H9 (cell line): ENCODE data around the gene SPINT2. TPM values are rescaled to one million over a fixed set of nuclear protein-coding genes. Genes with fewer than 3 reads are reported as not detected.

Experiments used
- DNase-seq: peaks from one replicate; pipeline ENCODE4 v3.0.0-alpha.2; 2017
- H2AFZ ChIP-seq: one replicate; pipeline ENCODE4 v1.6.1; 2013; ENCODE audit warnings: mild to moderate bottlenecking, low read length, control low read depth, moderate library complexity
- H2AK5ac ChIP-seq: 2 replicates; pipeline ENCODE4 v1.6.1; 2013; ENCODE audit warnings: low read length, control low read depth, mixed read lengths; ENCODE audit not compliant: insufficient read length
- H2BK120ac ChIP-seq: one replicate; pipeline ENCODE4 v1.6.1; 2013; ENCODE audit warnings: low read depth, mild to moderate bottlenecking, low read length, control low read depth, inconsistent platforms; ENCODE audit not compliant: poor library complexity, severe bottlenecking
- H2BK12ac ChIP-seq: 2 replicates; pipeline ENCODE4 v1.6.1; 2013; ENCODE audit warnings: low read length, control low read depth, mixed read lengths, low read depth; ENCODE audit not compliant: insufficient read length
- H2BK15ac ChIP-seq: 2 replicates; pipeline ENCODE4 v1.6.1; 2013; ENCODE audit warnings: low read depth, low read length, control low read depth
- H2BK20ac ChIP-seq: one replicate; pipeline ENCODE4 v1.6.1; 2013; ENCODE audit warnings: low read depth, mild to moderate bottlenecking, low read length, control low read depth, inconsistent platforms; ENCODE audit not compliant: poor library complexity, severe bottlenecking
- H2BK5ac ChIP-seq: 2 replicates; pipeline ENCODE4 v1.6.1; 2013; ENCODE audit warnings: low read length, control low read depth, mixed read lengths; ENCODE audit not compliant: insufficient read length
- H3K14ac ChIP-seq: 2 replicates; pipeline ENCODE4 v1.6.1; 2013; ENCODE audit warnings: low read length, control low read depth; ENCODE audit not compliant: insufficient read depth
- H3K18ac ChIP-seq: 2 replicates; pipeline ENCODE4 v1.6.1; 2013; ENCODE audit warnings: low read depth, mild to moderate bottlenecking, mixed read lengths, low read length, control low read depth; ENCODE audit not compliant: insufficient read length
- H3K23ac ChIP-seq: 2 replicates; pipeline ENCODE4 v1.6.1; 2013; ENCODE audit warnings: low read length, control low read depth, mixed read lengths, low read depth; ENCODE audit not compliant: insufficient read length
- H3K23me2 ChIP-seq: 2 replicates; pipeline ENCODE4 v1.6.1; 2013; ENCODE audit warnings: low read depth, mild to moderate bottlenecking, mixed read lengths, low read length, control low read depth; ENCODE audit not compliant: insufficient read length, poor library complexity, severe bottlenecking
- H3K27ac ChIP-seq: 2 replicates; pipeline ENCODE4 v1.5.1; 2013; ENCODE audit warnings: low read length, control low read depth, mixed read lengths, low read depth; ENCODE audit not compliant: insufficient read length
- H3K27me3 ChIP-seq: 2 replicates; pipeline ENCODE4 v1.6.1; 2013; ENCODE audit warnings: low read length, control low read depth, inconsistent platforms; ENCODE audit not compliant: insufficient read depth
- H3K4ac ChIP-seq: 2 replicates; pipeline ENCODE4 v1.6.1; 2013; ENCODE audit warnings: low read depth, mild to moderate bottlenecking, control low read depth, inconsistent platforms, low read length, moderate library complexity
- H3K4me1 ChIP-seq: 2 replicates; pipeline ENCODE4 v1.6.1; 2013; ENCODE audit warnings: low read length, control low read depth, inconsistent platforms; ENCODE audit not compliant: insufficient read depth
- H3K4me2 ChIP-seq: 2 replicates; pipeline ENCODE4 v1.6.1; 2013; ENCODE audit warnings: low read length, control low read depth, mixed read lengths; ENCODE audit not compliant: insufficient read length, insufficient read depth
- H3K56ac ChIP-seq: 2 replicates; pipeline ENCODE4 v1.6.1; 2013; ENCODE audit warnings: low read depth, mild to moderate bottlenecking, mixed read lengths, low read length, control low read depth; ENCODE audit not compliant: insufficient read length
- H3K79me1 ChIP-seq: 2 replicates; pipeline ENCODE4 v1.6.1; 2013; ENCODE audit warnings: low read depth, mild to moderate bottlenecking, moderate library complexity, low read length, control low read depth, inconsistent platforms; ENCODE audit not compliant: insufficient read depth, poor library complexity, severe bottlenecking
- H3K79me2 ChIP-seq: 2 replicates; pipeline ENCODE4 v1.6.1; 2013; ENCODE audit warnings: low read length, control low read depth, inconsistent platforms; ENCODE audit not compliant: insufficient read depth
- H3K9ac ChIP-seq: 2 replicates; pipeline ENCODE4 v1.6.1; 2013; ENCODE audit warnings: low read length, control low read depth, mixed read lengths; ENCODE audit not compliant: insufficient read length; ENCODE audit errors: extremely low read depth
- H3K9me3 ChIP-seq: one replicate; pipeline ENCODE4 v1.6.1; 2013; ENCODE audit warnings: low read depth, low read length, inconsistent platforms; ENCODE audit not compliant: control insufficient read depth
- H3T11ph ChIP-seq: one replicate; pipeline ENCODE4 v1.6.1; 2013; ENCODE audit warnings: mild to moderate bottlenecking, low read length, control low read depth, inconsistent platforms
- H4K20me1 ChIP-seq: one replicate; pipeline ENCODE4 v1.6.1; 2013; ENCODE audit not compliant: control insufficient read depth, insufficient read length, insufficient read depth
- H4K5ac ChIP-seq: 2 replicates; pipeline ENCODE4 v1.6.1; 2013; ENCODE audit warnings: low read depth, mild to moderate bottlenecking, mixed read lengths, low read length, control low read depth; ENCODE audit not compliant: insufficient read length
- H4K8ac ChIP-seq: replicated peaks from 2 replicates; pipeline ENCODE4 v1.6.1; 2013; ENCODE audit warnings: low read length, control low read depth, mixed read lengths, low read depth; ENCODE audit not compliant: insufficient read length
- H4K91ac ChIP-seq: 2 replicates; pipeline ENCODE4 v1.6.1; 2013; ENCODE audit warnings: low read depth, mild to moderate bottlenecking, moderate library complexity, mixed read lengths, low read length, control low read depth; ENCODE audit not compliant: insufficient read length
- H3K27ac Mint-ChIP-seq, 3 experiments: 2 replicates in 2 of 3; 3 replicates in 1 of 3; pipeline ENCODE4 v1.8.0; 2020 to 2021; ENCODE audit warnings: mixed read lengths in 3 of 3, mild to moderate bottlenecking in 1 of 3, moderate library complexity in 1 of 3
- H3K27me3 Mint-ChIP-seq: 2 replicates; pipeline ENCODE4 v1.8.0; 2021; ENCODE audit warnings: low read depth, mild to moderate bottlenecking, moderate library complexity, mixed read lengths
- H3K36me3 Mint-ChIP-seq, 3 experiments: 2 replicates in 2 of 3; 3 replicates in 1 of 3; pipeline ENCODE4 v1.8.0; 2020 to 2021; ENCODE audit warnings: low read depth in 3 of 3, mixed read lengths in 3 of 3; ENCODE audit not compliant: insufficient read depth in 1 of 3
- H3K4me1 Mint-ChIP-seq, 2 experiments: 2 replicates each; pipeline ENCODE4 v1.8.0; 2020; ENCODE audit warnings: mixed read lengths in 2 of 2
- H3K4me3 Mint-ChIP-seq, 2 experiments: 2 replicates in 1 of 2; 3 replicates in 1 of 2; pipeline ENCODE4 v1.8.0; 2020 to 2021; ENCODE audit warnings: mild to moderate bottlenecking in 2 of 2, mixed read lengths in 2 of 2, moderate library complexity in 1 of 2
- H3K9me3 Mint-ChIP-seq, 2 experiments: 2 replicates in 1 of 2; 3 replicates in 1 of 2; pipeline ENCODE4 v1.8.0; 2020; ENCODE audit warnings: mild to moderate bottlenecking in 2 of 2, mixed read lengths in 2 of 2, moderate library complexity in 1 of 2
- CTCF ChIP-seq: fragments of 200-600 bp; sonication (generic); conservative IDR thresholded peaks from 3 replicates; pipeline ENCODE4 v1.8.0; 2021; ENCODE audit warnings: antibody characterized with exemption, mild to moderate bottlenecking
- WGBS: extraction: QIAGEN DNeasy Blood & Tissue Kit; methylation state at CpG from one replicate; pipeline ENCODE4 v1.1.7; 2013; ENCODE audit warnings: missing lambda C conversion rate, low lambda C conversion rate, mixed read lengths; ENCODE audit not compliant: insufficient read length; ENCODE audit errors: extremely low coverage; 5-methylcytosine and 5-hydroxymethylcytosine counted together
- total RNA-seq: library from RNA; stranded (reverse); gene quantifications from 2 replicates; pipeline ENCODE4 v1.2.1, GENCODE V29; 2021

The SPINT2 gene
- total RNA-seq, 1 experiment from 2014 or later = 283 TPM

GRCh38 chr19:38304866-38305429, 40.6 kb downstream of the SPINT2 start:
- peak overlapping the region in 1 of 3 experiments; percentile 77; a peak in 4 of 7 replicates for H3K27ac Mint-ChIP-seq
- DNase-seq = peak; percentile 99
- H3K27me3 ChIP-seq = no peaks in the 10 kb centered on the region
- no peak overlapping the region for H2BK12ac ChIP-seq
- no peaks in the 10 kb centered on the region for H3K79me2 ChIP-seq
- peaks cover 14 to 16% of the 10 kb centered on the region in 2 experiments; a peak in 3 of 4 replicates for H3K4me1 Mint-ChIP-seq
- no peak overlapping the region for H2BK120ac ChIP-seq
- H4K91ac ChIP-seq = no peak overlapping the region
- no peak overlapping the region for H2AFZ ChIP-seq
- no peak overlapping the region for H3K9ac ChIP-seq
- no peaks in the 10 kb centered on the region for H3K4me1 ChIP-seq
- no peak overlapping the region for H3K18ac ChIP-seq
- TF ChIP-seq CTCF = no peak
- no peaks in the 10 kb centered on the region for H3K9me3 Mint-ChIP-seq
- H4K5ac ChIP-seq = no peak overlapping the region
- no peak overlapping the region for H4K8ac ChIP-seq
- no peak overlapping the region for H3K23ac ChIP-seq
- H3K27me3 Mint-ChIP-seq = no peaks in the 10 kb centered on the region
- WGBS = no CpG with 5 or more reads among the region's 29 CpGs
- no peak overlapping the region for H3T11ph ChIP-seq
- no peak overlapping the region for H2BK5ac ChIP-seq
- no peak overlapping the region for H2AK5ac ChIP-seq
- no peaks in the 10 kb centered on the region for H3K9me3 ChIP-seq
- no peak overlapping the region for H3K56ac ChIP-seq
- H2BK15ac ChIP-seq = no peak overlapping the region
- H3K79me1 ChIP-seq = no peaks in the 10 kb centered on the region
- H3K4me3 Mint-ChIP-seq = peak overlapping the region; percentile 36 to 64; a peak in 4 of 5 replicates
- H3K14ac ChIP-seq = peak overlapping the region; percentile 1; the same call in 1 of the 2 replicates
- H2BK20ac ChIP-seq = no peak overlapping the region
- H4K20me1 ChIP-seq = no peaks in the 10 kb centered on the region
- no peaks in the 10 kb centered on the region for H3K23me2 ChIP-seq
- H3K36me3 Mint-ChIP-seq = peaks cover 3 to 17% (median 8%) of the 10 kb centered on the region in 3 experiments; a peak in 6 of 7 replicates
- no peak overlapping the region for H3K27ac ChIP-seq
- H3K4me2 ChIP-seq = peak overlapping the region; percentile 23
- no peak overlapping the region for H3K4ac ChIP-seq
